Hematopoietic multipotent progenitor cell treated with erythropoietin and hydrocortisone succinate and interleukin-3 and kit ligand, for 17 days (in vitro differentiated cells): ENCODE data around the gene KLHDC1.
"Not testable (repeated sequence)": the region's sequence is repeated elsewhere in the genome, so short reads cannot be mapped to it uniquely, and the experiment has no call there.

Experiments
- DNase-seq: peaks from one replicate; pipeline ENCODE4 v3.0.0-alpha.2; 2015; ENCODE audit warnings: low spot score

Gene KLHDC1

DNA sequence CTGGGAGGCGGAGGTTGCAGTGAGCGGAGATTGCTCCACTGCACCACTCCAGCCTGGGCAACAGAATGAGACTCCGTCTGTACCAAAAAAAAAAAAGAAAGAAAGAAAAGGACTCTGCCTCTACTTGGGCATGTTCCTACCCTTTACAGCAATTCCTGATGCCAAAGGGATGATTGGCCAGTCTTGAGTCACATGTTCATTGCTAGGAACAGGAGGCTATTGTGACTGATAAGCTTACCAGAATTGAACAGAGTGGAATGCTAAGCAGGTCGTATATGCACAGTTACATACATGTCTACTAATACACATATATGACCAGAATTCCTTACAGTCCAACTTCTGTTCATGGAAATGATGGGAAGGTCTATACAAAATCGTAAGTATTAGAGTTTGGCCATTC is 34.3 kb downstream of the KLHDC1 start:
- DNase-seq = no peak

DNA sequence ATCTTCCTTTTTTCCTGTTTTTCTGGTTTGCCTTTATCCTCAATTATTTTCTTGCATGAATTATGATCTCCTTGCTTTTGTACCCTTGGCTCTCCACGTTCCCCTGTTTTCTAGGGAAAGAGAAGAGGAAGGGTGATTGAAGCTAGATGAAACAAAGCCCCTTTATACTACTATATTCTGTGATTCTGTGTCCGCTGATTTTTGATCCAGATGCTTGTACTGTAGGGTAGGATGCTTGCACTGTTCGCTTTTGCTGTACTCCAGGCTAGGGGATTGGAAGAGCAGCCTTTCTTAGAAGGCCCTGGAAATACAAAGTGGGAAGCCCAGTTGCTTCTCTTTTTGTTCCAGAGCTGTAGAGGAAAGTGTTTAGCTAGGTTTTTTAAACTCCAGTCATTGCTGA is 40.0 kb downstream of the KLHDC1 start:
- DNase-seq = no peak

DNA sequence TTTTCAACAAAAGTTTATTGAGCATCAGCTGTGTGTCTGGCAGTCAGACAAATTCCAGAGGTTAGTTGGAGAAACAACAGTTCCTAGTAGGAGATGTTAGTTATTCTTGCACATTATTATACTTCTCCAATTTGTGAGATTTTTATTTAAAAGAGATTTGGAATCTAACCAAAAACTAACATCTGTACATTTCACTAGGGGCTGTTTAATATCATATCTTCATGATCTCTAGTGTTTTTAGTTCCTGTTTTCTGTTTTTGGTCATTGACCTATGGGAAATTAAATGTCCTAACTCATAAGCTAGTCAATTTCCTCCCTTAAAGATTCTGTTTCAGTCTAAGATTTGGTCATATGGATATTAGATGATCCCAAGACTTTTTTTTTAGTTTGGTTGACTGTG is 40.9 kb downstream of the KLHDC1 start:
- DNase-seq = no peak

DNA sequence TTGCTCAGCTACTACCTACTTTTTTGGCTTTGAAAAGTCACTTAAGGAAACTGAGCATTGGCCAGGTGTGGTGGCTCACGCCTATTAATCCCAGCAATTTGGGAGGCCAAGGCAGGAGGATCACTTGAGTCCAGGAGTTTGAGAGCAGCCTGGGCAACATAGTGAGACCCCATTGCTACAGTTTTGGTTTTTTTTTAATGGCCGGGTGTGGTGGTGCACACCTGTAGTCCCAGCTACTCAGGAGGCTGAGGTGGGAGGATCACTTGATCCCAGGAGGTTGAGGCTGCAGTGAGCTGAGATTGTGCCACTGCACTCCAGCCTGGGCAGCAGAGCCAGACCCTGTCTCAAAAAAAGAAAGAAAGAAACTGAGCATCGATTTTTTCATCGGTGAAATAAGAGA is 42.7 kb downstream of the KLHDC1 start:
- DNase-seq = not testable (repeated sequence)

DNA sequence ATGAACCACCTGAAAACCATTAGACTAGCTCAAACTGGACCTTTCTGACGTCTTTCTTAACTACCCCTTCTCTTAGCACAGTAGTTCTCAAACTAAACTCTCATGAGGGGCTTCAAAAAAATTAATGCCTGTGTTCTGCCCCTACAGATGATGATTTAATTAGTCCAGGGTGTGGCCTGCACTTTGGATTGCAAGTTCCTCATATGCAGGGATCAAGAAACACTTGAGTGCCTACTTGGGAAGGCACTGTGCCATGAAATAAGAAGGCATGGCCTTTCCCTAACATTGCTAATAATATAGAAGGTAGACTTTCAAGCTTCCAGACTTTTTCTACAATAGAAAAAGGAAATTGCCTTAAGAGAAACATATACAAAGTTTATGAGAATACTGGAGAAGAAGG is 52.3 kb downstream of the KLHDC1 start:
- no peak for DNase-seq

DNA sequence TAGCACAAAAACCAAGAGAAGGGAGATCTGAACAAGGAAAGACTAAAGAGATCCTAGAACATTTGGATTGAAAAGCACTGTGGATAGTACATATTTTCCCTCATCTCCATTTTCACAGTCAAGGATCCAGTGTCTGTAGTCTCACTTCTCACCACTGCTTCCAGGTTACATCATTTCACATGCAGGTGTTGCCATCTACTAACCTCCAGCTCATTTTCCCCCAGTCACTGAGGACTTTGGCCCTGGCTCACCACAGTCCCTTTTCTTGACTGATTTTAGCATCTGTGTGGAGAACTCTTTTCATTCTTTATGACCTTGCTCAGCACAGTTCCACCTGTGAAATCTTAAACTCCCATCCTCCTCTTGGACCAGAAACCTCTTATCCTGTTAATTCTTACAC is 53.6 kb downstream of the KLHDC1 start:
- DNase-seq = not testable (repeated sequence)

DNA sequence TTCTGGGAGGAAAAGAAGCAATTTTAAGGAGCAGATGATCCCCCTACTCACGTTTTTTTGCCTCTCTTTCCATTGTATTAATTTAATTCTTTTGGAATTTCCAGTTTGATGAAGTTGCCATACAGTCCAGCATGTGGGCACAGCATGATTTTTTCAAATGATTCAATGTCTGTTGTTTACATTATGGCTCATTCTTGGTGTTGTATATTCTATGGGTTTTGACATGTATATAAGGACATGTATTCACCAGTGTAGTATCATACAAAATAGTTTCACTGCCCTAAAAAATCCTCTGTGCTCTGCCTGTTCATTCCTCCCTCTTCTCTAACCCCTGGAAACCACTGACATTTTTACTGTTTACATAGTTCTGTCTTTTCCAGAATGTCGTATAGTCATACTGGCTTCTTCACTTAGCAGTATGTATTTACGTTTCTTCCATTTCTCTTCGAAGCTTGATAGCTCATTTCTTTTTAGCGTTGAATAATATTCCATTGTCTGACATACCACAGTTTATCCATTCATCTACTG is 61.7 kb downstream of the KLHDC1 start:
- DNase-seq = no peak

DNA sequence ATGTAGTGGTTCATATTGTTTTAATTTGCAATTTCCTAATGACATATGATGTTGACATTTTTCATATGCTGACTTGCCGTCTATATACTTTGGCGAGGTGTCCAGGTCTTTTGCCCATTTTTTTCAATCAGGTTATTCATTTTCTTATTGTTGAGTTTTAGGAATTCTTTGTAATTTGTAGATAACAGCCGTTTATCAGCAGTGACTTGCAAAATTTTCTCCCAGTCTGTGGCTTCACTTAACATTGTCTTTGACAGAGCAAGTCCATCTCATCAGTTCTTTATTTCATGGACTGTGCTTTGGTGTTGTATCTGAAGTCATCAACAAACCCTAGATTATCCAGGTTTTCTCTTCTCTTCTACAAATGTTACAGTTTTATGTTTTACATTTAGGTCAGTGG is 62.5 kb downstream of the KLHDC1 start:
- DNase-seq = no peak

DNA sequence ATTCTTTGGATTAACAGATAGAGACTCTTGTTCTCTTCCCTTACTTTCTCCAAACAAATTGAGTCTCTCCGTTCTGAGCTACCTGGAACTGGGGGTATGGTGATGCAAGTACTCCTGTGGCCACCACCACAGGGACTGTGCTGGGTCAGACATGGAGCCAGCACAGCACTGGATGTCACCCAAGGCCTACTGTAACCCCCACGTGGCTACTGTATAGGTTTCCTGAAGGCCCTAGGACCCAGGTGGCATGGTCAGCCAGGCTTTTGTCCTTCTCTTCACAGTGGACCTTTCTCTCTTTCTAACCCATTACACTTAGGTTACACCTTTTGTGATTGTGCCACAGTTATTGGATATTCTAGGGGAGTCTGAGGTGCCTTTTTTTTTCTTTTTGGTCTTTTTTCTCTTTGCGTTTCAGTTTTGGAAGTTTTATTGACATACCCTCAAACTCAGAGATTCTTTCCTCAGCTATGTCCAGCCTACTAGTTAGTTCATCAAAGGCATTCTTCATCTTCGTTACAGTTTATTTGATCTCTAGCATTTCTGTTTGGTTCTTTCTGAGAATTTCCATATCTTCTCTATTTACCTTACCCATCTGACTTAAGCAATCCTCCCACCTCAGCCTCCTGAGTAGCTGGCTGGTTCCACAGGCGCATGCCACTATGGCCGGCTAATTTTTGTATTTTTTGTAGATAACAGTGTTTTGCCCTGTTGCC is 69.1 kb downstream of the KLHDC1 start:
- DNase-seq = no peak

DNA sequence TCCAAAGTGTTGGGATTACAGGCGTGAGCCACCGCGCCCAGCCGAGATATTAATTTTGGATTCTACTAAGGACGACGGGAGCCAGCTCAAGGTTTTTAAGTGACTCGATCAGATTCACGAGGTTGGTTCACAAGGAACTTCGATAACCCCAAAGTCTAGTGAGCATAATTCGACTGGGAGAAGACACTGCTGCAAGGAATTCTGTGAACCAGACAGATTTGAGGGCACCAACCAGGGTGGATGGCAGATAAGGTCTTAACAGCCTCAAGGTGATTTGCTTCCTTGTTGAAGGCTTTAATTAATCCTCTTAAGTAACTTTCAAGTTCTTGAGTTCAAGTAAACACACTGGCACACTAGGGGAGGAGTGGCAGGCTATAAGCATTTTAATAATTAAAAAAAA is 73.9 kb downstream of the KLHDC1 start:
- DNase-seq = no peak

DNA sequence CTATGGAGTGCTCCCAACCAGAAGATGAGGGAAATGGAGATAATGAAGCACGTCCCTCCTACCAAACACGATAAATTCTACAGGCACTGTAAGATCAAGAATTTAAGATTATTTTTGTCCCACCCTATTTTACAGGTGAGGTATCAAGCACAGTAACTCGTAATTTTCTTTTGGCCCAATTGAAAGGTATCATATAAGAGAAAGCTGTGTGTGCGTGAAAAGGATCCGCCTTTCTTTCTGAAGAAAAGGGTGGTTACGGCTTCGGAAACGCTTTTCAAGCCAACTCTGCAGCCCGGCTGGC is 74.3 kb downstream of the KLHDC1 start:
- DNase-seq = no peak

DNA sequence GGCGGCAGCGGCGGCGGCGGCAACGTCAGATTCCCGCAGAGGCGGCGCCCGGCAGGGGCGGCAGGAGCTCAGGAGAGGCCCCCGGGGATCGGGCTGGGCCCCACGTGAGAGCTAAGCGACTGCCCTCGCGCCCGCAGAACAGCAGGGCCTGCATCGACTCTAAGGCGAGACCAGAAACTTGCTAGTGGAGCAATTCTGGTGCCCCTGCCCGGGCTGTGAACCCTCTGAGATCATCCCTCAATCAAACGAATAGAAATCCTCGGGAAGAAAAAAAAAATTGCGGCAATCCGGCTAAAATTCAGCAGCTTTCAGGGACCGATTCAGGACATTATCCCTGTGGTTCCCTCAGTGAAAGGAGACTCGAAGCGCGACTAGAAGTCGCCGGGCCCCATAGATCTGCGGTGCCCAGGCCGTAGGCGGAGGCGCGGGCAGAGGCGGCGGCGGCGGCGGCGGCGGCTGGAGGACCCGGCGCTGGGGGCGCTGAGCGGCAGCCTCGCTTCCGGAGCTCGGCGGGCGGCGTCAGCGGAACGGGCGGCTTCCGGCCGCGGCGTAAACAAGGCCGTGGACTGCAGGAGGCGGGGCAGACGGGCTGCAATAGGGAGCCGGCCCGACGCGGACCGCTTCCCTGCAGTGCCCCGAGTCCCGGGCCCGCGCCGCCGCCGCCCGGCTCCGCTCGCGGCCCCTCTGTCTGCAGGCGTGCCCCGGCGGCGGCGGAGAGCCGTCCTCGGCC is 74.8 kb downstream of the KLHDC1 start, which contains the start of gene KLHDC2:
Gene KLHDC2 (plus strand): TSS at position 583 of the 730 bp plus-strand sequence. CDS start 316 bp downstream, outside the sequence.
- DNase-seq = peak; percentile 89

DNA sequence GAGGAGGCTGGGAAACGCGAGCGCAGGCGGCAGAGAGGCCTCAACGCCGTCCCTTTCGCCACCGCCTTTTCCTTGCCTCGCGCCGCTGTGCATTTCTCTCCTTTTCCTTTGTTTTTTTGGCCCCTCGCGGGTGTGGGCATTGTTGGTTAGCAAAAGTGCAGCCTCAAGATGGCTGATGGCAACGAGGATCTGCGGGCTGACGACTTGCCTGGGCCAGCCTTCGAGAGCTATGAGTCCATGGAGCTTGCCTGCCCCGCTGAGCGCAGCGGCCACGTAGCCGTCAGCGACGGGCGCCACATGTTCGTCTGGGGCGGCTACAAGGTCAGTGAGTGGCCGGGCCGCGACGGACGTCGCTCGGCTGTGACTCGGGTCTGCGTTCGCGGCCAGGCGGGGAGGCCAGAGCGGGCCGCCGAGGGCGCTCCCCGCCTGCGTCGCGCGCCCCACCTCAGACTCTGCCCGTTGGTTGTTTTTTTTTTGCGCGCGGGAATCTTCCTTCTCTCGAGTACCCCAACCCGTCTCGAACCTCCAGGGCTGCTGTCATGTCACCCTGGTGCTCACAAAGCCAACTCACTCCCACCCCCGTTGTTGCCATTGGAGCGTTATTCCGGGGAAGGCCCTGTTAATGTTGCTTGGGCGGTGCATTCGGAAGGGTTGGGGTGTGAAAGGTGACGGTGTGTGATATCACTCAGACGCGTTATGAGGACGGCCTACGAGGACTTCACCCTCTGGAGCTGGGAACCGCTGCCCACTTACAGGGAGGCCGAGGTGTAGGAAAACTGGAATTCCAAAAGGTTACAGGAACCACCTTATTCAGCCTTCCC is 75.6 kb downstream of the KLHDC1 start:
- DNase-seq = peak; percentile 85

DNA sequence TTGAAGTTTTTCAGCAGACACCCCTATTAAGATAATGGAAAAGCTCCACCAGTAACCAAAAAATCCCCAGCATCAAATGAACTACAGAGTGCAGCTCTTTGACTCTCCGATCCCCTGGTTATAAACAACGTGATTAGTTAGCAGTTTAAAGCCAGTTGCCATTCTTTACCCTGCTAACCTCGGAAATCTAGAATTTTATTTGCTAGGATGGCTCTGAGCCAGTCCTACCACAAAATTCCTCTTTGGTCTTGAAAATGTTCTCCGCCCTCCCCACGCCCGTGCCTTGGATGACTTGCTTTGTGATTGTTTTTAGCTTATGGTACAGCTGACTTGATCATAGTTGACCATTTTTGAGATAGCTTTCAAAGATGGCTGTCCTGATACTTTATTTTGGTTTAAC is 76.3 kb downstream of the KLHDC1 start:
- peak; percentile 56 for DNase-seq

DNA sequence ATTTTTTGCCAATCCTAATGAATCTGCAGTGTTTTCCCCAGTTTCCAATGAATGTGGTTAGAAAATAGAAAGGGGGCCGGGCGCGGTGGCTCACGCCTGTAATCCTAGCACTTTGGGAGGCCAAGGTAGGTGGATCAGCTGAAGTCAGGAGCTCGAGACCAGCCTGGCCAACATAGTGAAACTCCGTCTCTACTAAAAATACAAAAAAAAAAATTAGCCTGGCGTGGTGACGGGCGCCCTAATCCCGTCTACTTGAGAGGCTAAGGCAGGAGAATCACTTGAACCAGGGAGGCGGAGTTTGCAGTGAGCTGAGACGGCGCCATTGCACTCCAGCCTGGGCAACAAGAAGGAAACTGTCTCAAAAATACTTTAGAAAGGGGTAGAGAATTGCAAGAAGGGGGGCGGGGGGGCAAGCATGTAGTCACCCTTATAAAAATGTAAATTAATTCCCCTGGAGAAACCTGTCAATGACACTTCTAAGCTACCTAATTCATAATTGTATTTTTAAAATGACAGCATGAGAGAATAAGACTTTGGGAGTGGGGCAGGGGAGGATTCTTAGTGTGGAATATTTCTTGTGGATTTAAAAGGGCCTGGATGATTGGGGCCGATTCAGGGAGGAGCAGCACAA is 76.8 kb downstream of the KLHDC1 start:
- no peak for DNase-seq

DNA sequence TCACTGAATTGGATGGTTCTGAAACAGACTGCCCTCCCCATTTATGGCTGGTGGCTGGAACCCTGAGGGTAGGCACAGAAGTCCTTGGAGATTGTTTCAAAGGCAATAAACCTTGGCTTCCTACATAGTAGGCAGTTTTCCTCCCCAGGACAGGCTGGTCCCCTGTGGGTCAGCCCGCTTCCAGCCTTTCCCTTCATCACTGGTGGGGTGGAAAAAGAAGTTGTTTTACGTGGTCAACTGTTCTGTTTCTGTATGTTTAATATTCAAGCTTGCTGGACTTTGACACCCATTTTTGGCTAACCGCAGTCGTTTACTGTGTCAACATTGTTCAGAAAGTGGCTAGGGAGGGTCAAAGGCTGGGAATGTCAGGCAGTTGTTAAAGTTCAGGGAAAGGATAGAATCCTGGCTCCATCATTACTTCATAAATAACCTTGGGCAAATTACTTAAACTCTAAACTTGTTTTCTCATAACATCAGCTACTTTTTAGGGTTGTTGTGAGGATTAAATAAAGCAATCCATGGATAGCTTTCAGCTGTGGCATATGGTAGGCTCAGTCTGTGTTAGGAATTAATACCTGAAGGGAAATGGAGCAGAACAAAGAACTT is 77.4 kb downstream of the KLHDC1 start:
- no peak for DNase-seq

DNA sequence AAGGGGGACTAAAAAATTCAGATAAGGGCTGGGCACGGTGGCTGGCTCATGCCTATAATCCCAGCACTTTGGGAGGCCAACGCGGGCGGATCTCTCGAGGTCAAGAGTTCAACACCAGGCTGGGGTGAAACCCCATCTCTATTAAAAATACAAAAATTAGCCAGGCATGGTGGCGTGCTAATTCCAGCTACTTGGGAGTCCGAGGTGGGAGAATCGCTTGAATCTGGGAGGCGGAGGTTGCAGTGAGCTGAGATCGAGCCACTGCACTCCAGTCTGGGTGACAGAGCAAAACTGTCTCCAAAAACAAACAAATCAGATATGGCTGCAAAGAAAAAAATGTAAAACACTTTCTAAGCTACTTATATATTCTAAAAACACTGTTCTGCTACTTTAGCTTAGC is 78.8 kb downstream of the KLHDC1 start:
- not testable (repeated sequence) for DNase-seq

DNA sequence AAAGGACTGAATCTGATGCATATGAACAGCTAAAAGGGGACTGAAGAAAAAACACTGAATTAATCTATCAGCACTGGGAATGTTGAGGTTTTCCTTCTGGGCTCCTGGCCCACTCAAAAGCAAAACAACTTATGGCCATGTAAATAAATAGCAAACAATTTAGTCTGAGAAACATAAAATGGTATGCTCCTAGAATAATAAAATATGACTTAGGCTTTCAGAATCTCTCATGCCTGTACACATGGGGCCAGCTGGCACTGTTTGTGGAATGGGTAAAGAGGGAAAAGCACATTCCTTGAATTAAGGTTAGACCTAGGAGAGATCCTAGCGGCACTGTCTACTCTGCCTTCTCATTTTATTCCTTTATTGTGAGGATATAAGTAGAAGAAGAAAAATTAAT is 81.2 kb downstream of the KLHDC1 start:
- no peak for DNase-seq

DNA sequence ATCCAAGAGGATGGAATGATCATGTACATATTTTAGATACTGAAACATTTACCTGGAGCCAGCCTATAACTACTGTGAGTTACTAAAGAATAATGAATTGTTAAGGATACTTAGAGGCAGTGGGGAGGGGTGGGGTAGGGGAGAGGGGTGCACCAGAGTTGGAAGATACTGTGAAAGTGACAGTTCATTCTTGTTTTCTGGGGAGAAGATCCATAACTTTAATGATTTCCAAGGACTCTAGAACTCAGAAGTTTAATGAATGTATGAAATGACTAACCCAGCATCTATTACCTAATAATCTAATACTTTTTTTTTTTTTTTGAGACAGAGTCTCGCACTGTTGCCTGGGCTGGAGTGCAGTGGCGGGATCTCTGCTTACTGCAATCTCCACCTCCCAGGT is 85.5 kb downstream of the KLHDC1 start:
- DNase-seq = no peak

DNA sequence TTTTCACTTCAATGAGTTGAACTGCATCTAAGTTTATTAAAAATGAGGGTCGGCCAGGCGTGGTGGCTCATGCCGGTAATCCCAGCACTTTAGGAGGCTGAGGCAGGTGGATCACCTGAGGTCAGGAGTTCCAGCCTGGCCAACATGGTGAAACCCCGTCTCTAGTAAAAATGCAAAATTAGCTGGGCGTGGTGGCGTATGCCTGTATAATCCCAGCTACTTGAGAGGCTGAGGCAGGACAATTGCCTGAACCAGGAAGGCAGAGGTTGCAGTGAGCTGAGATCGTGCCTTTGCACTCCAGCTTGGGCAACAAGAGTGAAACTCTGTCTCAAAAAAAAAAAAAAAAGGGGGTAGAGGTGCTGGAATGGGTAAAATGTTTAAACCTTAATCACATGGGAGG is 88.1 kb downstream of the KLHDC1 start:
- DNase-seq = not testable (repeated sequence)

DNA sequence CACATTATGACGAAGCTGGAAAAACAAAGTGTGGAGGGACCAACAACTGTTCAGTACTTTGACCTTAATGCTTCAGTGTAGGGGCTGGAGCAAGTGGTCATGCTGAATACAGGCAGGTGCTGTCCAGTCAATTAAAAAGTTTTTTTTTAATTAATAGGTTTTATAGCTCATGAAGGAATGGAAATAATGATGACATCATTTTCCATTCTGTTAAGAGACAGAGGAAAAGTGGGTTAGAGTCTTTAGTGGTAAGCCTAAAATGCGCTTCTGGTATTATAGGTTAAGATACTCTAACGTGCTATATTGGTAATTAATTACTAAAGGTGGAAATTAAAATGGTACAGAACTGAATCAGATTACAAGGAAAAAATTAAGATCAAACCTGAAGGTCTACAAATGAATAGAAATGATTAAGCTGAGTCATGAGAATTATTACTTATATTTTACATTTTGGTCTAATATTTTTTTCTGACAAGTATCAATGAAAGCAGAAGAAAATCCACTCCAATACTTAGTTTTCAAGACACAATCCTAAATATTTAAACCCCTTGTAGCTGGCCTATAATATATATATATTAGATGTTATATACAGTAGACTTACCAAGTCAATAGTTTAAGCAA is 90.6 kb downstream of the KLHDC1 start:
- no peak for DNase-seq
